Mucosa of gallbladder (tissue), 1 donor: ENCODE data around the gene ZNF496. TPM values are rescaled to one million over a fixed set of nuclear protein-coding genes. Genes with fewer than 3 reads are reported as not detected.
A peak's percentile ranks its signal among the peaks of the same experiment; 100 is the strongest.
"Not testable (repeated sequence)": the region's sequence is repeated elsewhere in the genome, so short reads cannot be mapped to it uniquely, and the experiment has no call there.

Experiments
- DNase-seq: peaks from one replicate; pipeline ENCODE4 v3.0.0-alpha.2; 2020; ENCODE audit warnings: low spot score
- total RNA-seq: library from RNA; stranded (reverse); gene quantifications from one replicate; pipeline ENCODE4 v1.2.1, GENCODE V29; 2021
- donor health status: DM: no; HTN: no; CAD: no.

ZNF496 gene
- 20.6 TPM for total RNA-seq

- peak; percentile 55 for DNase-seq
These were observed at the start of gene ZNF496 for GRCh38 chr1:247331525-247332214. Gene ZNF496, minus strand, starts transcription at chr1:247331867. Its CDS starts 2,289 bp downstream, at chr1:247329578.

- no peak for DNase-seq
These were observed 46.8 kb upstream of the ZNF496 start for GRCh38 chr1:247378334-247379073.

- not testable (repeated sequence) for DNase-seq
These were observed 46.0 kb upstream of the ZNF496 start for GRCh38 chr1:247377656-247378055.

GRCh38 chr1:247376659-247377058 is 45.0 kb upstream of the ZNF496 start:
- DNase-seq: no peak

GRCh38 chr1:247375747-247376146 is 44.1 kb upstream of the ZNF496 start:
- DNase-seq: no peak

GRCh38 chr1:247374651-247375334 is 43.1 kb upstream of the ZNF496 start:
- not testable (repeated sequence) for DNase-seq

- peak; percentile 29 for DNase-seq
These were observed 42.1 kb upstream of the ZNF496 start for GRCh38 chr1:247373721-247374141.

GRCh38 chr1:247371801-247372259 is 40.2 kb upstream of the ZNF496 start:
- no peak for DNase-seq

- DNase-seq: peak; percentile 65
These were observed 39.4 kb upstream of the ZNF496 start for GRCh38 chr1:247370786-247371732.

- no peak for DNase-seq
These were observed 37.0 kb upstream of the ZNF496 start for GRCh38 chr1:247368490-247369145.

GRCh38 chr1:247367786-247368422 is 36.2 kb upstream of the ZNF496 start:
- no peak for DNase-seq

GRCh38 chr1:247366926-247367645 is 35.4 kb upstream of the ZNF496 start:
- DNase-seq: no peak

GRCh38 chr1:247366345-247366744 is 34.7 kb upstream of the ZNF496 start:
- not testable (repeated sequence) for DNase-seq

- DNase-seq: no peak
These were observed 33.4 kb upstream of the ZNF496 start for GRCh38 chr1:247365023-247365422.

- DNase-seq: not testable (repeated sequence)
These were observed 31.3 kb upstream of the ZNF496 start for GRCh38 chr1:247363000-247363399.

GRCh38 chr1:247362153-247362552 is 30.5 kb upstream of the ZNF496 start:
- DNase-seq: no peak

GRCh38 chr1:247360991-247361731 is 29.5 kb upstream of the ZNF496 start:
- peak; percentile 41 for DNase-seq

- DNase-seq: no peak
These were observed 28.6 kb upstream of the ZNF496 start for GRCh38 chr1:247360116-247360898.
